ENCODE data around the gene CTSV. TPM values are rescaled to one million over a fixed set of nuclear protein-coding genes. Genes with fewer than 3 reads are reported as not detected.
A peak's percentile ranks its signal among the peaks of the same experiment; 100 is the strongest.
"Not testable (repeated sequence)": the region's sequence is repeated elsewhere in the genome, so short reads cannot be mapped to it uniquely, and the experiment has no call there.

The CTSV gene
- total RNA-seq, 1 donor from 2014 or later, result 10.5 TPM

DNA sequence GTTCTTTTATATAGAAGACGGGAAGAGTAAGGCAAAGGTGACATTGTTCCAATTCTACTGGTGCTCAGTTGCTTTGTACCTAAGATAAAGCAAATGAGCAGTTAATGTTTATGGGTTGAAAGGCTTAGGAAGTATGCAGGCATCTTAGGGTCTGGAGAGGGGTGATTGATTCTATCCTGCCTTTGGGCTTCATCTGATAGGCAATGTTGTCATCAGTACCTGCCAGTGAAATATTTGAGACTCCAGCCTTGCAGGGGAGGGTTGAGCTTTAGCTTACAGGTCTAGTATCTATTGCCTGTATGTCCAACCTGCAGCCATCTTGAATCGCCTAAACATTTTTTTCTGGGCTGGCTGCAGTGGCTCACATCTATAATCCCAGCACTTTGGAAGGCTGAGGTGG, 13.8 kb upstream of the CTSV start:
- DNase-seq (ENCODE audit: low spot score, unreplicated experiment), result no peak
- no peak overlapping the region for H3K4me3 Mint-ChIP-seq (ENCODE audit: low read depth)
- peaks cover 14% of the 10 kb centered on the region for H3K4me1 Mint-ChIP-seq (ENCODE audit: low read depth)
- TF ChIP-seq, protein P1, sequence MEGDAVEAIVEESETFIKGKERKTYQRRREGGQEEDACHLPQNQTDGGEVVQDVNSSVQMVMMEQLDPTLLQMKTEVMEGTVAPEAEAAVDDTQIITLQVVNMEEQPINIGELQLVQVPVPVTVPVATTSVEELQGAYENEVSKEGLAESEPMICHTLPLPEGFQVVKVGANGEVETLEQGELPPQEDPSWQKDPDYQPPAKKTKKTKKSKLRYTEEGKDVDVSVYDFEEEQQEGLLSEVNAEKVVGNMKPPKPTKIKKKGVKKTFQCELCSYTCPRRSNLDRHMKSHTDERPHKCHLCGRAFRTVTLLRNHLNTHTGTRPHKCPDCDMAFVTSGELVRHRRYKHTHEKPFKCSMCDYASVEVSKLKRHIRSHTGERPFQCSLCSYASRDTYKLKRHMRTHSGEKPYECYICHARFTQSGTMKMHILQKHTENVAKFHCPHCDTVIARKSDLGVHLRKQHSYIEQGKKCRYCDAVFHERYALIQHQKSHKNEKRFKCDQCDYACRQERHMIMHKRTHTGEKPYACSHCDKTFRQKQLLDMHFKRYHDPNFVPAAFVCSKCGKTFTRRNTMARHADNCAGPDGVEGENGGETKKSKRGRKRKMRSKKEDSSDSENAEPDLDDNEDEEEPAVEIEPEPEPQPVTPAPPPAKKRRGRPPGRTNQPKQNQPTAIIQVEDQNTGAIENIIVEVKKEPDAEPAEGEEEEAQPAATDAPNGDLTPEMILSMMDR (IDR thresholded peaks at IDR 0.05; ENCODE audit: unreplicated experiment), result no peak
- H3K9me3 Mint-ChIP-seq (ENCODE audit: low read depth), result peaks cover 3% of the 10 kb centered on the region
- H3K27me3 Mint-ChIP-seq, result no peaks in the 10 kb centered on the region
- no peak overlapping the region for H3K27ac Mint-ChIP-seq
- H3K36me3 Mint-ChIP-seq (ENCODE audit: insufficient read depth), result no peaks in the 10 kb centered on the region

DNA sequence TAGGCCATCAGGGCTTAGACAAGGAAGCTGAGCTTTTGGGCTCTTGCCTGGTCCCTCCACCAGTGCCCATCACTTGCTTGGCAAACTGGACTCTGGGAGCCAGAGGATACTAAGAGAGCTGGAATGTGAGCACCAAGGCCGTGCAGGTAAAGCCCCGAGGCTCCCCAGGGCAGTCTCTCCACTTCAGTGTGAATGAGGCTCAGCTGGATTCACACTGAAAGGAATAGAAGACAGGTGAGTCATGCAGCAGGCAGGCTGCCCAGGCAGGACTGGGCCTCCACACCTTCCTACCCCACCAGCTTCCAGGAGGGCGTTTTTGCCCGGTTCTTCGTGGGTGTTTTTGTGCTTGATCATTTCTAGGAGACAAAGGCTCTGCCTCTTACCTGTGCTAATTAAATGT, 7.3 kb upstream of the CTSV start:
- Mint-ChIP-seq H3K4me1 (ENCODE audit: low read depth) (peaks cover 11% of the 10 kb centered on the region), H3K27me3 (peaks cover 3% of the 10 kb centered on the region), H3K36me3 (ENCODE audit: insufficient read depth) (no peaks in the 10 kb centered on the region), H3K27ac (peak overlapping the region; percentile 29), H3K4me3 (ENCODE audit: low read depth) (no peak overlapping the region), H3K9me3 (ENCODE audit: low read depth) (peaks cover 3% of the 10 kb centered on the region)
- TF ChIP-seq, protein P1 (IDR thresholded peaks at IDR 0.05; ENCODE audit: unreplicated experiment), result no peak
- no peak for DNase-seq (ENCODE audit: low spot score, unreplicated experiment)

DNA sequence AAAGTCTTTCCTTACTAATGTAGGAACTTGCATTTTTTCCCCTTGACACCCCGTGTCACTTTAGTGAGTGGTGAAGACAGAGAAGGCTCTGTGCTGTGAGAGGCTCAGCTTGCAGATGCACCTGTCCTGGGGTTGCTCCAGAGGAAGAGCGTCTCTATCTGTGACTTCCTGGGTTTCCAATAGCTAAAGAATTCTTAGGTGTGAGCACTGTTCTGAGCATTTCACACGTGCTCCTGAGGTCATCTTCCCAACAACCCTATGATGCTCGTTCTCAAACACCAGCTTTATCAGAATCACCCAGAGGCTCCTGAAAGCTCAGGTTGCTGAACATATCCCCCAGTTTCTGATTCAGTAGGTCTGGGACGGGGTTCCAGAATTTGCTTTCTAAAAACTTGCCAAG, 6.4 kb upstream of the CTSV start:
- no peak for DNase-seq (ENCODE audit: low spot score, unreplicated experiment)
- Mint-ChIP-seq H3K36me3 (ENCODE audit: insufficient read depth) (no peaks in the 10 kb centered on the region), H3K9me3 (ENCODE audit: low read depth) (no peaks in the 10 kb centered on the region), H3K27ac (no peak overlapping the region), H3K4me1 (ENCODE audit: low read depth) (peaks cover 9% of the 10 kb centered on the region), H3K27me3 (peaks cover 3% of the 10 kb centered on the region), H3K4me3 (ENCODE audit: low read depth) (no peak overlapping the region)
- TF ChIP-seq, protein P1 (IDR thresholded peaks at IDR 0.05; ENCODE audit: unreplicated experiment), result no peak

DNA sequence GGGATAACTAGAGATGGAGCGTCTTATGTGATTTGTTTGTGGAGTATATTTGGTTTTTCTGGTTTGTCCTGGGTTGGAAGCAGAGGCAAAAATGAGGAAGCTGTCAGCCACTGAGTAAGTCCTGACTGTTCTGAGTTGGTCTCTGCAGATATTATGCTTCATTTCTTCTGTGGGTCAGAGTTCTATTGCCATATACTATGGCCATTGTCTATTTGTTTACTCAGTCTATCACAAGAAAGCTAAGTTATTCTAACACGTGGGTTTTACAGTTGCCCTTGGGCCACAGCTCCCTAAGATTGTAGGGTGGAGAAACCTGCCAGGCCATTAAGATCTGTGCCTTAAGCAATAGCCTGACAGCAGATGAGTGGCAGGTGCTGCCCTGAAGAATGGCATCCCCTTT, 3.0 kb upstream of the CTSV start:
- no peak overlapping the region for H3K4me3 Mint-ChIP-seq (ENCODE audit: low read depth)
- DNase-seq (ENCODE audit: low spot score, unreplicated experiment), result no peak
- peaks cover 5% of the 10 kb centered on the region for H3K36me3 Mint-ChIP-seq (ENCODE audit: insufficient read depth)

DNA sequence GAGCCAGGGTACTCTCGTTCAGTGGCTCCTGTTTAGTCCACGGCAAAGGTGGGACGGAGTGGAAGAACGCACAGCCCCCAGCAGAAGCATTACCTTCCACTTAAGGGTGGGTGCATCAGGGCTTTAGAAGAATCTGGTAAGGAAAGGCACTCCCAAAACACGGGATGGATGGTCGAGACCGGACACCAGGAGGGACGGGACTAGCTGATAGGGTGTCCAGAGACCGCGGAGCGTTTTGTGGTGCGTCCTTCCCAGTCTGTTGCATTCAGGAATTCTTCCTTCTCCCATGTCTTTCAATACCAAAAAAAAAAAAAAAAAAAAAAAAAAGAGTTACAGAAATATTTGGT, 545 bp upstream of the CTSV start:
- peaks cover 5% of the 10 kb centered on the region for H3K36me3 Mint-ChIP-seq (ENCODE audit: insufficient read depth)

More for the DNA sequence above, 3.0 kb upstream of the CTSV start:
- TF ChIP-seq, protein P1 (IDR thresholded peaks at IDR 0.05; ENCODE audit: unreplicated experiment), result no peak
- no peaks in the 10 kb centered on the region for H3K9me3 Mint-ChIP-seq (ENCODE audit: low read depth)
- peaks cover 21% of the 10 kb centered on the region for H3K27me3 Mint-ChIP-seq
- no peak overlapping the region for H3K27ac Mint-ChIP-seq
- peaks cover 10% of the 10 kb centered on the region for H3K4me1 Mint-ChIP-seq (ENCODE audit: low read depth)

DNA sequence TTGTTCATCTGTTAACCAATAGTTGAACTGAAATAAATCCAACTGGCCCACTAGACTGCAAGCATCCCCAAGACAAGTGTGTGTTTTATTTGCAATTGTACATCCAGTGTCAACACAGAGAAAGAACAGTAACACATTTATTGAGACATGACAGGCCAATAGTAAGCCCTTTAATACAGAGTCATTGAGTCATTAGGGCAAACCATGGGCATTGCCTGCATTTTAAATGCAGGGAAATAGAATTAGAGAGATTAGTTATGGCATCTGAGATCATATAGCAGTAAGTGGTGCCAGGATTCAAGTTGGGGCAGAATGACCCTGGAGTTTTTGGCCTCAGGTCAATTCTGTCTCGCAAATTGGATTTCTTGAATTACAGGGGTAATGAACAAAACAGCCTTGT, 15.4 kb downstream of the CTSV start:
- not testable (repeated sequence) for DNase-seq (ENCODE audit: low spot score, unreplicated experiment); H3K36me3 Mint-ChIP-seq (ENCODE audit: insufficient read depth); H3K27ac Mint-ChIP-seq; H3K9me3 Mint-ChIP-seq (ENCODE audit: low read depth); H3K4me3 Mint-ChIP-seq (ENCODE audit: low read depth); H3K27me3 Mint-ChIP-seq; H3K4me1 Mint-ChIP-seq (ENCODE audit: low read depth)

More for the DNA sequence above, 545 bp upstream of the CTSV start:
- peak overlapping the region; percentile 82 for H3K4me3 Mint-ChIP-seq (ENCODE audit: low read depth)
- no peaks in the 10 kb centered on the region for H3K9me3 Mint-ChIP-seq (ENCODE audit: low read depth)
- H3K4me1 Mint-ChIP-seq (ENCODE audit: low read depth), result peaks cover 6% of the 10 kb centered on the region
- H3K27me3 Mint-ChIP-seq, result peaks cover 17% of the 10 kb centered on the region
- H3K27ac Mint-ChIP-seq, result peak overlapping the region; percentile 95
- DNase-seq (ENCODE audit: low spot score, unreplicated experiment), result peak; percentile 11
- TF ChIP-seq, protein P1 (IDR thresholded peaks at IDR 0.05; ENCODE audit: unreplicated experiment), result no peak

DNA sequence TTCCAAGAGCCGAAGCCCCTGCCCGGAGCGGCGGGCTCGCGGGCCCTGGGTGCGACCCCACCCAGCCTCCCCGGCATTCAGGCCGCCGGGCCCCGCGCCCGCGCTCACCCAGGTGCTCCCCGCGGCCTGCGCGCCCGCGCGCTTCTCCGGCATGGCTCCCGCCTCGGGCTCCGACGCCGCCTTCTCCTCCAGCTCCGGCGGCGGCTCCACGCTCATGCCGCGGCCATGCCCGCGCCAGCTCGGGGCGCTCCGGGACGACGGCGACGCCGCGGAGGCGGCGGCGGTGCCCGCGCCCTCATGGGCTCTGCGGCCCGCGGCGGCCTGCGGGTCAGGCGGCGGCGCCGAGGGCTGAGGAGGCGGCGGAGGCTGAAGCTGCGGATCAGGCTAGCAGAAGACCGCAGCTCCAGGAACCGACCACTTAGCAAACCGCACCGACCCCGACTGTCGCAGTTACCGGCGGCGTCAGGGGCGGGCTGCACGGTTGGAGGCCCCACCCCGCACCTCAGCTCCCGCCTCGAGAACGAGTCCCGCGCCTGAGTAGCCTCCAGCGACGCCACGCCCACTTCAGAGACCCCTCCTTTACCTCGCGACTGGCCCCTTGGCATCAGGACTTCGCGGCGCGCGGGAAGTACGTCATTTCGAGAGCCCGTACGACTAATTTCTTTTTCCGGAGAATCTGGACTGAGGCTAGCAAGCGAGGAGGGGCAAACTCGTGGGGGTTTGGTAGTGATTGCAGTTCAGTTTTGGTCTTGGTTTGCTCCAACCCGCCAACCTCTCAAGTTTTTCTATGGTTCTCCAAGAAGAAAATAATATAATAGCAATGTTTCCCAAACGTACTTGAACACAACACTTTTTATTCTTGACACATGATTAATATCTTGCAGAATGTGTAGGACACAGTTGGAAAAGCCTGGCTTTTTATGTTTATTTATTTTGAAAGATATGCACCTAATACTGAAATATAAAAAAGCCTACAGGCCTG, 25.5 kb downstream of the CTSV start:
- not testable (repeated sequence) for H3K9me3 Mint-ChIP-seq (ENCODE audit: low read depth); H3K4me1 Mint-ChIP-seq (ENCODE audit: low read depth)
- peak; percentile 54 for DNase-seq (ENCODE audit: low spot score, unreplicated experiment)

DNA sequence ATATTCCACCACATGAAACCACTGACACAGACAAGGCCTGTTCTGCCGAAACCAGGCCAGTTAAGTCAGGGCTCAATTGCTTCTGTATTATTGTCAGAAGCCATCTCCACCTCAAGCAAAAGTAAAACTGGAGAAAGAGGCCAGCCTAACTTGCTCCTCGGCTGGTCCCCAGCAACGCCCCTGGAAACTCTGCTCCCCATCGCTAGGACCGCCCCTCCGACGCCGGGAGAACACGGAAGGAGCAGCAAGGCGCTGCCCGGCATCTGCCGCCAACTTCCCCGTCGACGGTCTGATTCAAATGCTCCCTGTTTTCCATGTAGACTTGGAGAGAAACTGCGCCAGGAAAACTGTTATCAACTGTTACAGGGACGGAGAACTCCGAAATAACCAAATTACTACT, 26.3 kb downstream of the CTSV start:
- not testable (repeated sequence) for H3K9me3 Mint-ChIP-seq (ENCODE audit: low read depth)

More for the DNA sequence above, 25.5 kb downstream of the CTSV start:
- Mint-ChIP-seq H3K4me3 (ENCODE audit: low read depth) (peak overlapping the region; percentile 88), H3K27ac (peak overlapping the region; percentile 96)
- H3K36me3 Mint-ChIP-seq (ENCODE audit: insufficient read depth); H3K27me3 Mint-ChIP-seq: not testable (repeated sequence)

More for the DNA sequence above, 26.3 kb downstream of the CTSV start:
- not testable (repeated sequence) for H3K36me3 Mint-ChIP-seq (ENCODE audit: insufficient read depth); DNase-seq (ENCODE audit: low spot score, unreplicated experiment); H3K27me3 Mint-ChIP-seq; H3K4me1 Mint-ChIP-seq (ENCODE audit: low read depth)
- Mint-ChIP-seq H3K4me3 (ENCODE audit: low read depth) (peak overlapping the region; percentile 88), H3K27ac (peak overlapping the region; percentile 96)

Measured in progenitor cell of endocrine pancreas (in vitro differentiated cells).